Choroid plexus epithelial cell (primary cell): ENCODE measurements around the gene DLX5.

ENCODE experiments used
- DNase-seq: peaks from one replicate; pipeline ENCODE4 v3.0.0-alpha.2; 2010; ENCODE audit warnings: low read depth
- H3K4me3 ChIP-seq: 2 replicates; pipeline ENCODE4 v1.5.1; 2011; ENCODE audit warnings: low read depth, mild to moderate bottlenecking, control low read depth, low read length, moderate library complexity
- TF ChIP-seq, protein P1 (sequence below): conservative IDR thresholded peaks from 2 replicates; pipeline ENCODE4 v1.5.1; 2011; ENCODE audit warnings: low read depth, mild to moderate bottlenecking, control low read depth, inconsistent platforms, low read length, moderate library complexity

DLX5 gene

DNA sequence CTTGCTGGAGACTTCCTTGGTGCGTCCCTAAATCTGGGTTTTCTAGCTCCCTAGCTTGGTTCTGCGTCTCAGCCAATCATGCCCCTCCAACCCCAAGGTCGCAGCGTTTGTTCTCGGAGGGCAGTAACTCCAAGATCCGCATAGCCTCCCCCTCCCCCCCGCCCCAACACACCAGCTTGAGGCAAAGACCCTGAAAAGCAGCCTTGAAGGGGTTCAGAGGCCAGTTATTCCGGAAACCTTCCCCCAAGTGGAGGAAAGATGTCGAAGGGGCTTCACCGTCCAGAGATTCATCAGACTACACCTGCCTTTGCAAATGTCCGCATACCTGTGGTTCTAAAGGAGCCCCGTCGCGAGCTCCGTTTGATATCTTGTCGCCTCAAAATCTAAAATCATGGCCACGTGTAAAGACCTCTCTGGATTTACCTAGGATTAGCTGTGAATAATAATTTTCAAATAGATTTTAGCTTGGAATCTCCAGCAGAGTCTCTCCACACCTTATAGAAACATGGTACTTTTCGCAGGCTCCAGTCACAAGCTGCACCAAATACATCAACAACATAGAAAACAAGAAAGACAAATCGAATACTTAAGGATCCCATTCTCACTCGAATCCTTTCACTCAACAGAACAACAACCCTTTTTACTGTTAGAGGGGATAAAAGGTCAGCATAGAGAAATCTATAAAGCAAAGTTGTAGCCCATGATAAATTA is 11.3 kb downstream of the DLX5 start:
- H3K4me3 ChIP-seq = no peak overlapping the region
- no peak for DNase-seq
- TF ChIP-seq, protein P1, sequence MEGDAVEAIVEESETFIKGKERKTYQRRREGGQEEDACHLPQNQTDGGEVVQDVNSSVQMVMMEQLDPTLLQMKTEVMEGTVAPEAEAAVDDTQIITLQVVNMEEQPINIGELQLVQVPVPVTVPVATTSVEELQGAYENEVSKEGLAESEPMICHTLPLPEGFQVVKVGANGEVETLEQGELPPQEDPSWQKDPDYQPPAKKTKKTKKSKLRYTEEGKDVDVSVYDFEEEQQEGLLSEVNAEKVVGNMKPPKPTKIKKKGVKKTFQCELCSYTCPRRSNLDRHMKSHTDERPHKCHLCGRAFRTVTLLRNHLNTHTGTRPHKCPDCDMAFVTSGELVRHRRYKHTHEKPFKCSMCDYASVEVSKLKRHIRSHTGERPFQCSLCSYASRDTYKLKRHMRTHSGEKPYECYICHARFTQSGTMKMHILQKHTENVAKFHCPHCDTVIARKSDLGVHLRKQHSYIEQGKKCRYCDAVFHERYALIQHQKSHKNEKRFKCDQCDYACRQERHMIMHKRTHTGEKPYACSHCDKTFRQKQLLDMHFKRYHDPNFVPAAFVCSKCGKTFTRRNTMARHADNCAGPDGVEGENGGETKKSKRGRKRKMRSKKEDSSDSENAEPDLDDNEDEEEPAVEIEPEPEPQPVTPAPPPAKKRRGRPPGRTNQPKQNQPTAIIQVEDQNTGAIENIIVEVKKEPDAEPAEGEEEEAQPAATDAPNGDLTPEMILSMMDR = no peak

DNA sequence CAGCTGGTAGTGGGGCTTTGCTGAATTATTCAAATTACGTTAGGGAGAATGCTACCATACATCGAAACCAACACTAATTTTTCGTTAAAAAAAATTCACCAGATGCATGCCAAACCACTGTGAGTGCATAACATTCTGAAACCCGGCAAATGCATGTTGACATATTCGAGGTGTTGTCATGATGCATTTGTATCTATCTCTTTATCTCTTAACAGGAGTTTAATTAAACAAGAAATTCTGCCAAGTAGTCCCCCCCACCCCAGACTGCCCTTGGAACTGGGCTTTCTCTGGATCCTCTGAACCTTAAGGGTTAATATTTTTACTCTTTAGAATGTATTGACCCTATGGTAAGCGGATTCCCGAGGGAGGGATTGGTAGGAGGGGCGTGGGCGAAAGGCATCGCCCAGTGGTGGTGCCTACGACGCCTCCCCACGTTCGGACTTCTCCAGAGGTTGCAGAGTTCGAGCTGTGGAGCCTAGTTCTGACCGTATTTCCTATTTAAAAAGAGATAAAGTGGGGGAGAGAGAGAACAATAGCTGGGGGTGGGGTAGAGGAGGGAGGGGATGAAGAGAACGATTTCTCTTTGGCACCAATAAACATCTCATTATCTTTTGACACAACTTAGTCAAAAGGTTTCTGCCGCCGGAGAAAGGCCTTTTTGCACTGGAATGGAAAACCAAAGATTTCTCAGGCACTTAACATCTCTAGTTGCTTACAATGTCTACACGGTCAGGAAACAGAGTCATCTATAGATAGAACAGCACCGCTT is 12.1 kb downstream of the DLX5 start:
- no peak for DNase-seq
- TF ChIP-seq, protein P1 = no peak
- no peak overlapping the region for H3K4me3 ChIP-seq

DNA sequence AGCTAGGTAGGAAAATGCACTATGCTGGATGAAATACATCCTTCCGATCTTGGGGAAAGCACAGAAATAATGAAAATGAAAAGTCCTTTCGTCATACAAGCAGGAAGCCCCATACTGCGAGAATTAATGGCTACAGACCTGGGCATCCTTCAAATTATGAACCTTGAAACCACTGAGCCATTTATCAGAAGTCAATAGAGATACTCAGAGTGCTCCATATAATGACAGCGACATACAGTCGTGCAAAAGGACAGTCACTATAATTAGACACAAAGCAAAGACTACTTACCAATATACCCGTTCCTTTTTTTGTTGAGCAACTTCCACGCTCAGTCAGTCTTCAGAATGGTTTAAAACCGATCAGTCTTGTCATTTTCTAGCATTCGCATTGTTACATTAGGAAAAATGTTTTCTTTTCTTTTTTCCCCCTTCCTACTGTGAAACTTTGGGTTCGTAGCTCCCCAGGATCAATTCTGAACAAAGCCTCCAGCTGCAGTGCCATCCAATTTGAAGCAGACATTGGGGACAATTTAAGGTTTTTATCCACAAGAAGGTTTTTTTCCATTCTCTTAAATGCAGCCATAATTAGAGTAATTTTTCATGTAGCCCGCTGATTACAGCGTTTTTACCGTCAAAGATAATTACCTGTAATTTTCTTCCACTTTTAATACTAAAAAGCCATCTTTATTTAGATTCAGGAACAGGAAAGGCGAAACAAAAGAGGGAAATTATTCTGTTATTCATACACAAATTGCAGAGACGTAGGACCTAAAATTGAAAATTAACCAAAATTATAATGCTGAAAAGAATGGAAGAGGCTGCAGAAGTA is 12.9 kb downstream of the DLX5 start:
- H3K4me3 ChIP-seq = no peak overlapping the region
- no peak for DNase-seq
- TF ChIP-seq, protein P1 = no peak

DNA sequence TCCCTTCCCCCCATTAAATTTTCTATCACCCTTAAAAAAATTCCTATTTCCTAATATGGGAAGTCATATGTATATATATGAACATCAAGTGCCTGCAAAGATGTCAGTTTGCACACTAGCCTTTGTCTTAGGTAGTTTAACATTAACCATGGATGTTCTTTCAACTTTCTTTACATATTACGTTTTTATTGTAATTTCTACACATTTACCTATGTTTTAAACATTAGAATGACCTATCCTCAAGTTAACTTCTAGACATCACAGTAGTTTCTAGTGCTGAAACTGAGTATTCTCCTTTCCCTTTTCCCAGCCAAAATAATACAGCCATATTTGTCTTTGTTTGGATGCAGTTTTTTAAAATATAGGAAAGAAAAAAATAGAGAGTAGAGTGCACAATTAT is 13.5 kb downstream of the DLX5 start:
- H3K4me3 ChIP-seq = no peak overlapping the region
- TF ChIP-seq, protein P1 = no peak
- DNase-seq = no peak

DNA sequence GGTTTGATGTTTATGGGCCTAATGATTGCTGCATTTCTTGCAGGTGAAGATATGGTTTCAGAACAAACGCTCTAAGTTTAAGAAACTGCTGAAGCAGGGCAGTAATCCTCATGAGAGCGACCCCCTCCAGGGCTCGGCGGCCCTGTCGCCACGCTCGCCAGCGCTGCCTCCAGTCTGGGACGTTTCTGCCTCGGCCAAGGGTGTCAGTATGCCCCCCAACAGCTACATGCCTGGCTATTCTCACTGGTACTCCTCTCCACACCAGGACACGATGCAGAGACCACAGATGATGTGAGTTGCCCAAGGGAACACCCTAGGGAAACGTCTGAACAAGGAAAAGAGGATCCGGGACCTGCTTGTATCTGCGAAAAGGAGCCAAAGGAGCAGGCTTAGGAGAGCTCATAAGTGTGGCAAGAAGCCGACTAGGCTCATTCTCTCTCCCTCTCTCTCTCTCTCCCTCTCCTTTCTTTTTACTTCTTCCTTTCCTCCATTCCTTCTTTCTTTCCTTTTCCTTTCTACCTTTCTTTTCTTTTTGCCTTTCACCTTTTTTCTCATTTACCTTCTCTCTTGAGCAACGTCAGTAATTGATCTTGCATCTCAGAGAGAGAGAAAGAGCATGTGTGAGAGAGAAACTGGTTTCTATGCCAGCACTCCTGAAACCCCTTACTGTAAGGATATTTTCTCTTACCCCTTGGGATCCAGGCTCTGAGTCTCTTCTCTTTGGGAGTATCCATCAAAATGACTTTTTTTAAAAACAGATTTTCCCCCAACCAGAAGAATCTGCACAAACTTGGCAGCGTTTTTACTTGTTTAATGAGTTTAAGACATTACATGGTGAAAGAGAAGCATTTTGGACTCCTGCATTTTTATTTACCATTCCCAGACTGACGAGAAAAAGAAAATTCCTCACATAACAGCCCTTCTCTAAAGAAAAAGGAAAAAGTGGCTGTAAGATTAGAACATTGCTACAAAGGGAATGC is 14.6 kb downstream of the DLX5 start:
- no peak overlapping the region for H3K4me3 ChIP-seq
- DNase-seq = no peak
- TF ChIP-seq, protein P1 = no peak

DNA sequence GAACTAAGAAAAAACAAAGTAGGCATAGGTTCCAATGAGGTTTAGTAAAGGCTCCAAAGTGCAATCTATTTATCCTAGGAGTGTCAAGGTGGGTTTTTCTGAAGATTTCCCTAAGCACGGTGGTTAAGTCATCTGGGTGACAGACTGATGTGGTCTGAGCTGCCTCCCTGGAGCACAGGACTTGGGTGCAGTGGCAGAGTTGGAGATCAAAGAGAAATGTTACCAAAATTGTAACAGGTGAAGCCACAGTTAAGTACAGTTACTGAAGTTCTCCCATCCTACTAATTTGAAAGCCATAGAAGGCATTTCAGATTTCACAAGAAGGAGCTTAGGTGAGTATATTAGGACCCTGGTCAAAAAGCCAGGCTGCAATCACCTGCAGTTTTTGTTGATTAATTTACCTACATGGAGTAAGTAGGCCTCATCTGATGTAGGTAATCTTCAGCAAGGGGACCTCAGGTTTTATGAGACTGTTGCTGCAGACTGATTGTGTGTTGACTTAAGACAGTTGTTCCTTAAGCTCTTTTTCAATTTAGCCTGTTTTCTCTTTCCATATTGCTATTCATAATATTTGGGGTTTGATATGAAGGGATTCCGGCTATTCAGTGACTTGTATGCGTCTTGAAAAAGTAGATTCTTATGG is 16.2 kb downstream of the DLX5 start:
- TF ChIP-seq, protein P1 = no peak
- no peak overlapping the region for H3K4me3 ChIP-seq
- DNase-seq = no peak
